ENCODE results near the gene KCNJ5.

KCNJ5 gene

GRCh38 chr11:128947773-128948172 lies 56.6 kb downstream of the KCNJ5 start:
- DNase-seq, result no peak

GRCh38 chr11:128948583-128948982 lies 57.4 kb downstream of the KCNJ5 start:
- no peak for DNase-seq

GRCh38 chr11:128949791-128950454 lies 58.8 kb downstream of the KCNJ5 start:
- DNase-seq, result no peak

GRCh38 chr11:128953151-128953550 lies 62.0 kb downstream of the KCNJ5 start:
- DNase-seq, result no peak

- DNase-seq, result no peak
Observed at GRCh38 chr11:128955636-128956035, 64.5 kb downstream of the KCNJ5 start.

- DNase-seq, result peak in 14 of 58 donors; percentile 7 to 65 (median 18)
Observed at GRCh38 chr11:128956401-128957201, 65.4 kb downstream of the KCNJ5 start.

GRCh38 chr11:128957202-128957482 lies 66.0 kb downstream of the KCNJ5 start:
- DNase-seq, result no peak

GRCh38 chr11:128961645-128962044 lies 70.5 kb downstream of the KCNJ5 start:
- no peak for DNase-seq

- no peak for DNase-seq
Observed at GRCh38 chr11:128962896-128963295, 71.7 kb downstream of the KCNJ5 start.

GRCh38 chr11:128963744-128964325 lies 72.7 kb downstream of the KCNJ5 start:
- DNase-seq, result peak in 3 of 58 donors; percentile 29 to 46 (median 42)

GRCh38 chr11:128964463-128964930 lies 73.3 kb downstream of the KCNJ5 start:
- DNase-seq, result no peak

GRCh38 chr11:128965485-128965884 lies 74.3 kb downstream of the KCNJ5 start:
- DNase-seq, result no peak

- DNase-seq, result no peak
Observed at GRCh38 chr11:128967578-128967977, 76.4 kb downstream of the KCNJ5 start.

GRCh38 chr11:128968916-128969315 lies 77.8 kb downstream of the KCNJ5 start:
- no peak for DNase-seq
